Stimulated activated CD4-positive, alpha-beta T cell treated with anti-CD3 and anti-CD28 coated beads, Interleukin-1b, Interleukin-23, amount 100 ng/mL, for 24 hours (primary cell): ENCODE data around the gene CHAC1.
"Not testable (repeated sequence)": the region's sequence is repeated elsewhere in the genome, so short reads cannot be mapped to it uniquely, and the experiment has no call there.

Experiments used
- DNase-seq, 4 experiments: peaks; one replicate each; pipeline ENCODE4 v3.0.0-alpha.2; 2020; ENCODE audit warnings: low read depth in 4 of 4, low spot score in 1 of 4

Gene CHAC1

GRCh38 chr15:40936709-40937666 is 16.3 kb upstream of the CHAC1 start:
- no peak for DNase-seq

GRCh38 chr15:40937762-40938535 is 15.3 kb upstream of the CHAC1 start:
- DNase-seq: no peak

GRCh38 chr15:40938536-40938870 is 14.8 kb upstream of the CHAC1 start:
- no peak for DNase-seq

- DNase-seq: no peak
Observed at GRCh38 chr15:40940296-40940801, 12.9 kb upstream of the CHAC1 start.

GRCh38 chr15:40941068-40941527 is 12.2 kb upstream of the CHAC1 start:
- DNase-seq: no peak

- DNase-seq: peak in 2 of 4 experiments; percentile 45 to 61
Observed at GRCh38 chr15:40941528-40942336, 11.5 kb upstream of the CHAC1 start.

- DNase-seq: no peak
Observed at GRCh38 chr15:40942337-40942854, 10.9 kb upstream of the CHAC1 start.

GRCh38 chr15:40942878-40943277 is 10.4 kb upstream of the CHAC1 start:
- DNase-seq: no peak

- DNase-seq: no peak
Observed at GRCh38 chr15:40943764-40944365, 9.4 kb upstream of the CHAC1 start.

- DNase-seq: no peak
Observed at GRCh38 chr15:40944510-40945296, 8.6 kb upstream of the CHAC1 start.

- no peak for DNase-seq
Observed at GRCh38 chr15:40948706-40949473, 4.4 kb upstream of the CHAC1 start.

GRCh38 chr15:40949756-40950207 is 3.5 kb upstream of the CHAC1 start:
- DNase-seq: no peak

- DNase-seq: no peak
Observed at GRCh38 chr15:40951764-40952163, 1.5 kb upstream of the CHAC1 start.

GRCh38 chr15:40952301-40952900 is 870 bp upstream of the CHAC1 start:
- DNase-seq: no peak

GRCh38 chr15:40953713-40954074 is 423 bp downstream of the CHAC1 start:
- no peak for DNase-seq

GRCh38 chr15:40954158-40954848 is 1.0 kb downstream of the CHAC1 start:
- DNase-seq: not testable (repeated sequence)

GRCh38 chr15:40955141-40955903 is 2.1 kb downstream of the CHAC1 start:
- DNase-seq: no peak
